Measurements from ENCODE around the gene NUPR2.
"Not testable (repeated sequence)": the region's sequence is repeated elsewhere in the genome, so short reads cannot be mapped to it uniquely, and the experiment has no call there.

Gene NUPR2

DNA sequence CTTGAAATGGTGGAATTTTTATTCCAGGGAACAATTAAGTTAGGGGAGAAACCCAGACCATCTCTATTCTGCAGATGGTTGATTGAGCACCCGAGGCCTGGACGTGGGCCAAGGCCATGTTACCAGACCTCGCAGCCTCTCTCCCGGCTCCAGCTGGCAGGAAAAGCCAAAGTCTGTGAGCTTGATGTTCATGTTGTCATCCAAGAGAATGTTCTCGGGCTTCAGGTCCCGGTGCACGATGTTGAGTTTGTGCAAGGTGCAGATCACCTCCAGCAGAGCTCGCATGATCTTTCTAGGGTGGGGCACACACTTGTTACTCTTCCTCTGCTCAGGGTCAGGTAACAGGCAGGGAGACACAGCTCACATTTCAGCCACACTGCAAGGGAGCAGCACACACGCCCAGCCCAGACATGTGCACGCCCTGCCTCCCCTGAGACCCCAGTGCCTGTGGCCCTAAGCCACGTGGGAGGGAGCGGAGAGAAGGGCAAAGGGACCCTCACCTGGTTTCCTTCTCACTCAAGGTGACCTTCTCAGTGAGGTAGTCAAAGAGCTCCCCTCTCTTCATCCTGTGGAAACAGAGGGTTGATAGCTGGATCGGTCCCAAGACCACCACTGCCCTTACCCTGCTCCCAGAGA lies 32.9 kb downstream of the NUPR2 start:
- DNase-seq, result no peak

DNA sequence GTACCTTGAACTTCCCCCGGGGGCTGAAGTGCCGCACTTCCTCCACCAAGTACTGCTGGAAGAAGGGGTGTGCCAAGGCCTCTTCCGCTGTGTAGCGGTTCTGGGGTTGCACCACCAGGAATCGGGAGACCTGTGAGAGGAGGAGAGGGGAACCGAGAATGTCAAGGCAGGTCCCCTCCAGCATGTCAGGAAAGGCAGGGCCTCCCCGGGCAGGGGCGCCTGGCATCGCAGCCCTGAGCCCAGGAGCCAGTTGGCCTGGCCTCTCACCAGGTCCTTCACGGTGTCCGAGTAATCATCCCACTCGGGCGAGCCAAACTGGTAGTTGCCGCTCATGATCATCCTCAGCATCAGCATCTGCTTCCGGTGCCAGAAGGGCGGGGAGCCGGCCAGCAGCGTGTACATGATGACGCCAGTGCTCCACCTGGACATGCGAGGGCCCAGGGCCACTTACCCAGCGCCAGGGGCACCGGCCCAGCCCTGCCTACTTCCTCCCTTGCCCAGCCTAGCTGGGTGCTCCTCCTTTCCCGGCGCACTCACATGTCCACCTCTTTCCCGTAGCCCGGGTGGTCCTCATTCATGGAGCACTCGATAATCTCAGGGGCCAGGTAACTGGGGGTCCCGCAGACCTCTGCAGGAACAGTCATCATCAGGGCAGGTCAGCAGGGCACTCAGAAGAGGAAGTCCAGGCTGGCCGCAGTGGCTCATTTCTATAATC lies 34.4 kb downstream of the NUPR2 start:
- DNase-seq, result no peak

DNA sequence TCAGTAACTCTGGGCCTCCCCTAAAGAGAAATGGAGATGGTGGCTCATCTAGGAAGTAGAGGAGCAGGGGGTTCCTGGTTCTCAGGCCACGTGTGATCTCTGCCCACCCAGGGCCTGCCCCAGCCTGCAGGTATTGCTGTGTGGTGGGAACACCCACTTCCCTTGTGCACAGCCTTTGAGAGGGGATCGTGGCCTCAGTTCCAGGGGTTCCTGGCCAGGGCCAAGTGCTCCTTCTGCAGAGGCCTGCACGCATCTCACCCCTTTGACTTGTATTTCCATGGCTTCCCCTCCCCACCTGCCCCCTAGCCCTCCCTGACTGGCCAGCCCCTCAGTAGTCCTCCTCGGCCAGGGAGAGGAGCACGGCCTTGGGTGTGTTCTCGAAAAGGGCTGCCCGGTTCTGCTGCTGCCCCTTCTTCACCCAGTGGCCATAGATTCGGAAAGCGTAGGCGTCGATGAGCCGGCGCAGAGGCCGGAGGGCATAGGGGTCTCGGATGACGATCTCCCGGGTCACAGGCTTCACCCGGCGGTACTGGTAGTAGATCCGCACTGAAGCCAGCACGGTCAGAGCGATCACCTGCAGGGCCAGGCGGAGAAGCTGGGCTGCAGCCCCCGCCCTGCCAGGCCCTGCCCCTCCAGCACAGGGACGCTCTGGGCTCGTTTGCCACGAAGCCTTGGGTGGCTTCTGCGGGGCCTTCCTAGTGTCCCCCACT lies 35.3 kb downstream of the NUPR2 start:
- not testable (repeated sequence) for DNase-seq

DNA sequence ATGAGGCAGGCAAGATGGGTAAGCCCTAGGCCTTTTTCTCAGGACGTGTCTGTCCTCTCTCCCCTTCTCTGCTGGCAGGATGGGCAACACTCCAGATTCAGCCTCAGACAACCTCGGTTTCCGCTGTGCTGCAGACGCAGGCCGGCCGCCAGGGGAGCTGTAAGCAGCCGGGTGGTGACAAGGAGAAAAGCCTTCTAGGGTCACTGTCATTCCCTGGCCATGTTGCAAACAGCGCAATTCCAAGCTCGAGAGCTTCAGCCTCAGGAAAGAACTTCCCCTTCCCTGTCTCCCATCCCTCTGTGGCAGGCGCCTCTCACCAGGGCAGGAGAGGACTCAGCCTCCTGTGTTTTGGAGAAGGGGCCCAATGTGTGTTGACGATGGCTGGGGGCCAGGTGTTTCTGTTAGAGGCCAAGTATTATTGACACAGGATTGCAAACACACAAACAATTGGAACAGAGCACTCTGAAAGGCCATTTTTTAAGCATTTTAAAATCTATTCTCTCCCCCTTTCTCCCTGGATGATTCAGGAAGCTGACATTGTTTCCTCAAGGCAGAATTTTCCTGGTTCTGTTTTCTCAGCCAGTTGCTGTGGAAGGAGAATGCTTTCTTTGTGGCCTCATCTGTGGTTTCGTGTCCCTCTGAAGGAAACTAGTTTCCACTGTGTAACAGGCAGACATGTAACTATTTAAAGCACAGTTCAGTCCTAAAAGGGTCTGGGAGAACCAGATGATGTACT lies 36.6 kb downstream of the NUPR2 start:
- DNase-seq, result no peak

DNA sequence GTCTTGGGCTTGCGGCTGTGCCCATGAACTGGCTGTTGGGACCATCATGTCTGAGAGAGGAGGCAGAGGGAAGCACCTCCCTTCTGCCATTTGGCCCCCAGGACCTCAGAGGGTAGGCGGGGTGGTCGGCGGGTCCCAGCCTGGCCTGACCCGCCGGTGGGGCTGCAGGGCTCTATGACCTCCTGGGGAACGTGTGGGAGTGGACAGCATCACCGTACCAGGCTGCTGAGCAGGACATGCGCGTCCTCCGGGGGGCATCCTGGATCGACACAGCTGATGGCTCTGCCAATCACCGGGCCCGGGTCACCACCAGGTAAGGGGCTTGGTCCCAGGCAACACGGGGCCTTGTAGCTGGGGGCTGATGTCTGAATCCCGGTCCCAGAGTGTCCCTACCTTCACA lies 38.0 kb downstream of the NUPR2 start:
- DNase-seq, result no peak

DNA sequence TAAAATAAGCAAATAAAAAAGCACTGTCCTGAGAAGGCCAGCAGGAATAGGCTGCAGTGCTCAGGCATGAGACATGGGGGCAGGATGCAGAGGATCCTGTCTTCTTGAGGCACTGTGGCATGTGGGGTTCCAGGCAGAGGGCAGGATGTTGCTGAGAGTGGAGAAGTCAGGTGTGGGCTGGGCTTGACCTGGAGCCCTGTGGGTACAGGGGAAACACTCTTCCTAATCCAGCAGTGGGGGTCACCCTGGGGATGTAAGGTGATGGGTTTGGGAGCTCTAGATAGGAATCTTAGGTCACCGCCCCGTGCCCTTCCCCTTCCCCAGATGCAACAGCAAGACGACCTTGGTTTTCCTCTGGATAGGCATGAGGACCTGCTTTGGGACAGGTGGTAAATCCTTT lies 38.5 kb downstream of the NUPR2 start:
- no peak for DNase-seq

DNA sequence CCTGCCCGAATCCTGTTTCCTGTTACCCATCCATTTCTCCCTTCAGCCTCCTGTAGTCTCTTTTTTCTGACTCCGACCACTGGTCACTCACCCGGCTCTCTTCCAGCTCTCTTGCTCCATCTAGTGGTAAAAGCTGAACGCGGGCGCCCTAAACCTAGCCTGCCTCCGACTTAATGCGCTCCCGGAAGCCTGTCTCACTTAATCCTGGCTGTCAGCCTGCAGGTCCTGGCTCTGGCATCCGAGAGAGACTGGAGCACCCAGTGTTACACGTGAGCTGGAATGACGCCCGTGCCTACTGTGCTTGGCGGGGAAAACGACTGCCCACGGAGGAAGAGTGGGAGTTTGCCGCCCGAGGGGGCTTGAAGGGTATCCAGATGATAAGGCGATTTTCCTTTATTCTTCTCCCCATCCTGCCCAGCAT lies 41.8 kb downstream of the NUPR2 start:
- DNase-seq, result peak; percentile 53

DNA sequence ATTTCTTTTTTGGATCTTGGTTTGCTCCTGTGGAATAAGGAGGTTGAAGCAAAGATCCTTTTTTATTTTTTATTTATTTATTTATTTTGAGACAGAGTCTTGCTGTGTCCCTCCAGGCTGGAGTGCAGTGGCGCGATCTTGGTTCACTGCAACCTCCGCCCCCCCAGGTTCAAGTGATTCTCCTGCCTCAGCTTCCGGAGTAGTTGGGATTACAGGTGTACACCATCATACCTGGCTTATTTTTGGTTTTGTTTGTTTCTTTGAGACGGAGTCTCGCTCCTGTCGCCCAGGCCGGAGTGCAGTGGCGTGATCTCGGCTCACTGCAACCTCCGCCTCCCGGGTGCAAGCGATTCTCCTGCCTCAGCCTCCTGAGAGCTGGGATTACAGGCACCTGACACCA lies 49.8 kb downstream of the NUPR2 start:
- DNase-seq, result not testable (repeated sequence)

Measured in activated T-cell treated with anti-CD3 and anti-CD28 coated beads for 4 hours (primary cell).